HepG2 (cell line): Measurements from ENCODE around the gene CNOT10. TPM values are rescaled to one million over a fixed set of nuclear protein-coding genes. Genes with fewer than 3 reads are reported as not detected.

Experiments used
- DMAP1 ChIP-seq: IDR thresholded peaks from 2 replicates; pipeline ENCODE4 v1.6.1; 2016
- E2F2 ChIP-seq: sonication (generic); formaldehyde crosslinking; IDR thresholded peaks from 2 replicates; pipeline ENCODE4 v1.4.0; 2020; ENCODE audit warnings: missing genetic modification reagents, borderline replicate concordance
- GATAD1 ChIP-seq: IDR thresholded peaks from 2 replicates; pipeline ENCODE4 v1.6.1; 2016; ENCODE audit warnings: missing genetic modification reagents, missing compliant biosample characterization
- JUND ChIP-seq: sonication (generic); formaldehyde crosslinking; IDR thresholded peaks from 2 replicates; pipeline ENCODE4 v1.8.0; 2022; ENCODE audit warnings: mild to moderate bottlenecking, missing genetic modification reagents
- KAT2B ChIP-seq: fragments of 150-350 bp; IDR thresholded peaks from 2 replicates; pipeline ENCODE4 v1.6.1; 2014; ENCODE audit warnings: low read depth, low read length, borderline replicate concordance
- PHF21A ChIP-seq: sonication (generic); formaldehyde crosslinking; IDR thresholded peaks from 2 replicates; pipeline ENCODE4 v1.5.0; 2020; ENCODE audit warnings: mild to moderate bottlenecking, missing genetic modification reagents
- RFX3 ChIP-seq: IDR thresholded peaks from 2 replicates; pipeline ENCODE4 v1.6.1; 2016; ENCODE audit warnings: missing biosample characterization, missing genetic modification reagents
- SIX1 ChIP-seq: sonication (generic); formaldehyde crosslinking; IDR thresholded peaks from 2 replicates; pipeline ENCODE4 v1.4.0; 2020; ENCODE audit warnings: missing genetic modification reagents, borderline replicate concordance
- SOX13 ChIP-seq, 3 experiments: fragments of 450-650 bp in 1 of 3; sonication (generic) in 1 of 3; formaldehyde crosslinking in 1 of 3; IDR thresholded peaks in 2 of 3; conservative IDR thresholded peaks in 1 of 3; 2 replicates each; pipeline versions ENCODE4 v1.5.0 to v1.6.1; 2016 to 2020; ENCODE audit warnings: antibody characterized with exemption in 1 of 3, mild to moderate bottlenecking in 1 of 3, missing compliant biosample characterization in 1 of 3, missing genetic modification reagents in 1 of 3, moderate library complexity in 1 of 3
- STAG1 ChIP-seq: sonication (generic); formaldehyde crosslinking; IDR thresholded peaks from 2 replicates; pipeline ENCODE4 v1.4.0; 2020; ENCODE audit warnings: missing genetic modification reagents
- SUZ12 ChIP-seq: fragments of 150-350 bp; IDR thresholded peaks from 2 replicates; pipeline ENCODE4 v1.6.1; 2014; ENCODE audit warnings: low read depth, low read length
- SYNCRIP ChIP-seq: fragments of 200-400 bp; formaldehyde crosslinking; IDR thresholded peaks from 2 replicates; pipeline ENCODE4 v1.6.1; 2018; ENCODE audit warnings: mild to moderate bottlenecking, low read depth, low read length; ENCODE audit not compliant: insufficient read depth
- TBX3 ChIP-seq: fragments of 450-650 bp; IDR thresholded peaks from 2 replicates; pipeline ENCODE4 v1.6.1; 2017; ENCODE audit warnings: antibody characterized with exemption, mild to moderate bottlenecking, inconsistent platforms, borderline replicate concordance
- THRA ChIP-seq: sonication (generic); formaldehyde crosslinking; IDR thresholded peaks from 2 replicates; pipeline ENCODE4 v1.4.0; 2020; ENCODE audit warnings: missing genetic modification reagents, borderline replicate concordance
- TOE1 ChIP-seq: sonication (generic); formaldehyde crosslinking; IDR thresholded peaks from 2 replicates; pipeline ENCODE4 v1.4.0; 2020; ENCODE audit warnings: mild to moderate bottlenecking, missing genetic modification reagents
- ZFP36L1 ChIP-seq: sonication (generic); formaldehyde crosslinking; IDR thresholded peaks from 2 replicates; pipeline ENCODE4 v1.8.0; 2022; ENCODE audit warnings: mild to moderate bottlenecking, missing genetic modification reagents, moderate library complexity
- ZFX ChIP-seq: sonication (generic); formaldehyde crosslinking; IDR thresholded peaks from 2 replicates; pipeline ENCODE4 v1.4.0; 2020; ENCODE audit warnings: mild to moderate bottlenecking, low read depth, missing genetic modification reagents, moderate library complexity
- ZFYVE20 ChIP-seq: sonication (generic); formaldehyde crosslinking; IDR thresholded peaks from 2 replicates; pipeline ENCODE4 v1.8.0; 2023; ENCODE audit warnings: low read depth, mild to moderate bottlenecking, moderate library complexity, missing genetic modification reagents, borderline replicate concordance
- ZHX1 ChIP-seq: sonication (generic); formaldehyde crosslinking; IDR thresholded peaks from 2 replicates; pipeline ENCODE4 v1.8.1; 2022; ENCODE audit warnings: low read depth, mild to moderate bottlenecking, missing genetic modification reagents
- ZNF124 ChIP-seq: sonication (generic); formaldehyde crosslinking; IDR thresholded peaks from 2 replicates; pipeline ENCODE4 v1.4.0; 2020; ENCODE audit warnings: missing genetic modification reagents
- ZNF343 ChIP-seq: sonication (generic); formaldehyde crosslinking; IDR thresholded peaks from 2 replicates; pipeline ENCODE4 v1.4.0; 2020; ENCODE audit warnings: mild to moderate bottlenecking, missing genetic modification reagents
- ZNF800 ChIP-seq: sonication (generic); formaldehyde crosslinking; IDR thresholded peaks from 2 replicates; pipeline ENCODE4 v1.4.0; 2020; ENCODE audit warnings: missing genetic modification reagents
- polyA plus RNA-seq, 8 experiments: library from polyadenylated mRNA; depleted of rRNA in 3 of 8; stranded (reverse) in 7 of 8; unstranded in 1 of 8; fragments of >200 nt; fragmentation: Illumina TruSeq in 4 of 8; extraction: Trizol in 4 of 8; gene quantifications; 2 replicates each; pipeline versions ENCODE4 v1.2.1 to v1.2.3, GENCODE V29; 2011 to 2016; ENCODE audit warnings: low read depth in 4 of 8, missing spikeins in 1 of 8, mixed read lengths in 1 of 8; ENCODE audit not compliant: insufficient read depth in 1 of 8
- total RNA-seq, 5 experiments: library from RNA; depleted of rRNA; stranded (reverse); fragments of >200 nt; fragmentation: Illumina TruSeq; extraction: Trizol; gene quantifications; 2 replicates each; pipeline ENCODE4 v1.2.3, GENCODE V29; 2016; ENCODE audit warnings: low read depth in 1 of 5

The CNOT10 gene
- total and polyA plus RNA-seq, 2 of the 13 experiments (the other 11 are each of a cell fraction or from before 2014, with no cell fraction given), result 21.2 to 34.1 TPM

- TF ChIP-seq KAT2B (no peak), SUZ12 (no peak), TBX3 (no peak), ZNF343 (CRISPR knock-in tag) (no peak), STAG1 (CRISPR knock-in tag) (no peak), TOE1 (CRISPR knock-in tag) (no peak), JUND (CRISPR knock-in tag) (no peak), GATAD1 (CRISPR knock-in tag) (no peak), DMAP1 (CRISPR knock-in tag) (peak; percentile 66; the same call in 1 of the 2 replicates), RFX3 (CRISPR knock-in tag) (no peak), E2F2 (no peak), SYNCRIP (no peak), SIX1 (0 out of 2 replicates have a peak, but pooled peaks have one; percentile 31), SOX13 (IDR thresholded peaks at IDR 0.05) (no peak), SOX13 (CRISPR knock-in tag; conservative IDR thresholded peaks at IDR 0.05 in 1 of 2, IDR thresholded peaks at IDR 0.05 in 1 of 2) (peak in 1 of 2 experiments; percentile 15; a peak in 1 of 4 replicates), THRA (CRISPR knock-in tag) (no peak), ZFP36L1 (no peak), ZNF800 (CRISPR knock-in tag) (peak; percentile 76), PHF21A (0 out of 2 replicates have a peak, but pooled peaks have one; percentile 22), ZFYVE20 (peak; percentile 8; the same call in 1 of the 2 replicates), ZHX1 (no peak), ZFX (CRISPR knock-in tag) (peak; percentile 34; the same call in 1 of the 2 replicates), ZNF124 (no peak)
These were observed 131.7 kb downstream of the CNOT10 start (continued) for GRCh38 chr3:32816439-32817256.
